WTC11 (cell line): ENCODE data around the gene DHX30. TPM values are rescaled to one million over a fixed set of nuclear protein-coding genes. Genes with fewer than 3 reads are reported as not detected.

Experiments
- ATAC-seq: fragments of 200-7000 bp; cut with Tn5 transposase; 2 replicates; pipeline ENCODE4 v1.10.0; 2021; ENCODE audit warnings: mild to moderate bottlenecking, moderate library complexity
- CTCF ChIA-PET: fragments of 300-600 bp; sonication (Branson Sonifier 250); formaldehyde crosslinking; loops from one replicate; lab custom pipeline; 2021; ENCODE audit warnings: antibody characterized with exemption; lab: Charles Lee
- POLR2A ChIA-PET: fragments of 350-600 bp; sonication (Branson Sonifier 250); formaldehyde crosslinking; loops from one replicate; lab custom pipeline; 2021; ENCODE audit warnings: antibody characterized with exemption; lab: Charles Lee
- DNase-seq: peaks from one replicate; pipeline ENCODE4 v3.0.0; 2021; ENCODE audit warnings: low spot score
- H3K27ac Mint-ChIP-seq: 2 replicates; pipeline ENCODE4 v1.8.0; 2021; ENCODE audit warnings: mixed read lengths
- H3K27me3 Mint-ChIP-seq: 2 replicates; pipeline ENCODE4 v1.8.0; 2021; ENCODE audit warnings: low read depth, mild to moderate bottlenecking, moderate library complexity, mixed read lengths
- H3K36me3 Mint-ChIP-seq: 2 replicates; pipeline ENCODE4 v1.8.0; 2021; ENCODE audit warnings: mixed read lengths
- H3K4me1 Mint-ChIP-seq: 2 replicates; pipeline ENCODE4 v1.8.0; 2022; ENCODE audit warnings: mixed read lengths
- H3K4me3 Mint-ChIP-seq: 2 replicates; pipeline ENCODE4 v1.8.0; 2021; ENCODE audit warnings: mild to moderate bottlenecking, moderate library complexity, mixed read lengths
- H3K9me3 Mint-ChIP-seq: 2 replicates; pipeline ENCODE4 v1.8.0; 2021; ENCODE audit warnings: mixed read lengths
- ARID4B ChIP-seq: sonication (generic); formaldehyde crosslinking; IDR thresholded peaks from 2 replicates; pipeline ENCODE4 v1.8.0; 2023; ENCODE audit warnings: missing genetic modification reagents, mild to moderate bottlenecking, borderline replicate concordance
- ATF3 ChIP-seq: sonication (generic); formaldehyde crosslinking; conservative IDR thresholded peaks from 2 replicates; pipeline ENCODE4 v1.8.1; 2022; ENCODE audit warnings: mild to moderate bottlenecking, missing genetic modification reagents
- CBFB ChIP-seq: sonication (generic); formaldehyde crosslinking; IDR thresholded peaks from 2 replicates; pipeline ENCODE4 v1.8.1; 2022; ENCODE audit warnings: mild to moderate bottlenecking, low read depth, missing genetic modification reagents
- CREB1 ChIP-seq: sonication (generic); formaldehyde crosslinking; IDR thresholded peaks from 2 replicates; pipeline ENCODE4 v1.8.0; 2023; ENCODE audit warnings: mild to moderate bottlenecking, missing genetic modification reagents
- ESRRA ChIP-seq: sonication (generic); formaldehyde crosslinking; IDR thresholded peaks from 2 replicates; pipeline ENCODE4 v1.8.1; 2022; ENCODE audit warnings: mild to moderate bottlenecking, missing genetic modification reagents, borderline replicate concordance
- GABPB1 ChIP-seq: sonication (generic); formaldehyde crosslinking; IDR thresholded peaks from 2 replicates; pipeline ENCODE4 v1.8.1; 2023; ENCODE audit warnings: mild to moderate bottlenecking, missing genetic modification reagents
- HMGA2 ChIP-seq: fragments of 250-450 bp; sonication (Bioruptor Pico); IDR thresholded peaks from 2 replicates; pipeline ENCODE4 v1.4.0; 2021; ENCODE audit warnings: mild to moderate bottlenecking, moderate library complexity
- SOX15 ChIP-seq: fragments of 250-450 bp; sonication (Bioruptor Pico); IDR thresholded peaks from 2 replicates; pipeline ENCODE4 v1.9.0; 2021; ENCODE audit warnings: mild to moderate bottlenecking
- TCF7 ChIP-seq: sonication (generic); formaldehyde crosslinking; IDR thresholded peaks from 2 replicates; pipeline ENCODE4 v1.8.0; 2022; ENCODE audit warnings: mild to moderate bottlenecking, low read depth, missing genetic modification reagents, moderate library complexity
- TEAD1 ChIP-seq: sonication (generic); formaldehyde crosslinking; IDR thresholded peaks from 2 replicates; pipeline ENCODE4 v1.8.0; 2022; ENCODE audit warnings: mild to moderate bottlenecking, missing genetic modification reagents
- ZNF121 ChIP-seq: sonication (generic); formaldehyde crosslinking; IDR thresholded peaks from 2 replicates; pipeline ENCODE4 v1.8.0; 2023; ENCODE audit warnings: missing genetic modification reagents
- ZNF138 ChIP-seq: sonication (generic); formaldehyde crosslinking; conservative IDR thresholded peaks from 2 replicates; pipeline ENCODE4 v1.8.1; 2022; ENCODE audit warnings: mild to moderate bottlenecking, moderate library complexity, missing genetic modification reagents
- ZNF263 ChIP-seq: sonication (generic); formaldehyde crosslinking; IDR thresholded peaks from 2 replicates; pipeline ENCODE4 v1.8.1; 2022; ENCODE audit warnings: low read depth, mild to moderate bottlenecking, moderate library complexity, missing genetic modification reagents
- total RNA-seq: library from RNA; stranded (reverse); gene quantifications from 3 replicates; pipeline ENCODE4 v1.2.3, GENCODE V29; 2021
- TF ChIP-seq, protein P1 (sequence below): sonication (generic); formaldehyde crosslinking; IDR thresholded peaks from 2 replicates; pipeline ENCODE4 v1.8.1; 2023; ENCODE audit warnings: mild to moderate bottlenecking, missing genetic modification reagents, borderline replicate concordance
- TF ChIP-seq, protein P2 (sequence below): sonication (generic); formaldehyde crosslinking; IDR thresholded peaks from 2 replicates; pipeline ENCODE4 v1.8.1; 2023; ENCODE audit warnings: mild to moderate bottlenecking, moderate library complexity, missing genetic modification reagents
- TF ChIP-seq, protein P3 (sequence below): fragments of 250-450 bp; sonication (Bioruptor Pico); conservative IDR thresholded peaks from 2 replicates; pipeline ENCODE4 v1.9.0; 2021; ENCODE audit warnings: mild to moderate bottlenecking
- TF ChIP-seq, protein P4 (sequence below): fragments of 250-450 bp; sonication (Bioruptor Pico); IDR thresholded peaks from 2 replicates; pipeline ENCODE4 v1.9.0; 2021; ENCODE audit warnings: moderate library complexity, mild to moderate bottlenecking, inconsistent platforms, borderline replicate concordance

The DHX30 gene
- total RNA-seq, 1 experiment from 2014 or later: 98.1 TPM

DNA sequence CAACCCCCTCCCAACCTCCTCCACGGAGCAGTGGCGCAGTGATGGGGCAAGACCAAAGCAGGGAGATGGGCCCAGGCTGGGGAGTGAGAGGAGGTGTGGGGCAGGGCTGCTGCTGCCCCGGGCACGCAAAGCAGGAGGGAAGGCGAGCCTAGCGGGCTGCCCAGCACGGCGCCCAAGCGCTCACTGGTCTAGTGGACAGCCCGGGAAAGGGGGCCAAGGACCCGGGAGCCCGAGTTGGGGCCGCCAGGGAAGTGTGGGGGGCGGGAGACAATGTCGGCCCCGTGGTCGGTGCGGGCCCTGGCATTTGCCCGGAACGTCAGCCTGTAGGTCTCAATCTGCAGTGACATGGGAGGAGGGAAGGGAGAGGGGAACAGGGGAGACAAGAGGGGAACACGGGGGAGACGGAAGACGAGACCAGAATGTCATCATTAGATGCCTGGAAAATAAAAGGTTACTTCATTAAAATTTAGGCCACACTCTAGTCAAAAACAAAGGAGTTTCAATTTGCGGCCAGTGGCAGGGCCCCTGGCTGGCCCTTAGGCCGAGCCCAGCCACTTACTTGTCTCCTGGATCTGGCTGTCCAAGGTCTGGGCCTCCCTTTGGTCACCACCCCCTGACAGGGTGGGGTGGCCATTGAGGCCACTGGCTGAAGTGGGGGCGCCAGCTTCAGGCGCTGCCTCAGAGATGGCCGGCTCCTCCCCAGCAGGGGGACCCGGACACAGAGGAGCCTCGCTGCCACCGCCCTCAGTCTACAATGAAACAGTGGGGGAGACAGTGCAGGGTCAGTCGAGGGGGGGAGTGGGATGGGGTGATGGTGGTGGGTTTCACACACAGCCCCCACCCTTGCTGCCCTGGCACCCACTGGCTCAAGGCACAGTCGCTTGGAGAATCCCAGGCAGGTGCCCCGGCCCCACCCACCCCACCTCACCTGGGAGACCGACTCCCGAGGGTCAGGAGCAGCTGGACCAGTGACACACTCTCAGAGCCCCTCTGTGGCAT is 50.0 kb downstream of the DHX30 start (continued):
- TF ChIP-seq, protein P1, sequence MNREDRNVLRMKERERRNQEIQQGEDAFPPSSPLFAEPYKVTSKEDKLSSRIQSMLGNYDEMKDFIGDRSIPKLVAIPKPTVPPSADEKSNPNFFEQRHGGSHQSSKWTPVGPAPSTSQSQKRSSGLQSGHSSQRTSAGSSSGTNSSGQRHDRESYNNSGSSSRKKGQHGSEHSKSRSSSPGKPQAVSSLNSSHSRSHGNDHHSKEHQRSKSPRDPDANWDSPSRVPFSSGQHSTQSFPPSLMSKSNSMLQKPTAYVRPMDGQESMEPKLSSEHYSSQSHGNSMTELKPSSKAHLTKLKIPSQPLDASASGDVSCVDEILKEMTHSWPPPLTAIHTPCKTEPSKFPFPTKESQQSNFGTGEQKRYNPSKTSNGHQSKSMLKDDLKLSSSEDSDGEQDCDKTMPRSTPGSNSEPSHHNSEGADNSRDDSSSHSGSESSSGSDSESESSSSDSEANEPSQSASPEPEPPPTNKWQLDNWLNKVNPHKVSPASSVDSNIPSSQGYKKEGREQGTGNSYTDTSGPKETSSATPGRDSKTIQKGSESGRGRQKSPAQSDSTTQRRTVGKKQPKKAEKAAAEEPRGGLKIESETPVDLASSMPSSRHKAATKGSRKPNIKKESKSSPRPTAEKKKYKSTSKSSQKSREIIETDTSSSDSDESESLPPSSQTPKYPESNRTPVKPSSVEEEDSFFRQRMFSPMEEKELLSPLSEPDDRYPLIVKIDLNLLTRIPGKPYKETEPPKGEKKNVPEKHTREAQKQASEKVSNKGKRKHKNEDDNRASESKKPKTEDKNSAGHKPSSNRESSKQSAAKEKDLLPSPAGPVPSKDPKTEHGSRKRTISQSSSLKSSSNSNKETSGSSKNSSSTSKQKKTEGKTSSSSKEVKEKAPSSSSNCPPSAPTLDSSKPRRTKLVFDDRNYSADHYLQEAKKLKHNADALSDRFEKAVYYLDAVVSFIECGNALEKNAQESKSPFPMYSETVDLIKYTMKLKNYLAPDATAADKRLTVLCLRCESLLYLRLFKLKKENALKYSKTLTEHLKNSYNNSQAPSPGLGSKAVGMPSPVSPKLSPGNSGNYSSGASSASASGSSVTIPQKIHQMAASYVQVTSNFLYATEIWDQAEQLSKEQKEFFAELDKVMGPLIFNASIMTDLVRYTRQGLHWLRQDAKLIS (CRISPR knock-in tag): no peak
- no peak for TF ChIP-seq ESRRA (CRISPR knock-in tag)
- TF ChIP-seq, protein P2, sequence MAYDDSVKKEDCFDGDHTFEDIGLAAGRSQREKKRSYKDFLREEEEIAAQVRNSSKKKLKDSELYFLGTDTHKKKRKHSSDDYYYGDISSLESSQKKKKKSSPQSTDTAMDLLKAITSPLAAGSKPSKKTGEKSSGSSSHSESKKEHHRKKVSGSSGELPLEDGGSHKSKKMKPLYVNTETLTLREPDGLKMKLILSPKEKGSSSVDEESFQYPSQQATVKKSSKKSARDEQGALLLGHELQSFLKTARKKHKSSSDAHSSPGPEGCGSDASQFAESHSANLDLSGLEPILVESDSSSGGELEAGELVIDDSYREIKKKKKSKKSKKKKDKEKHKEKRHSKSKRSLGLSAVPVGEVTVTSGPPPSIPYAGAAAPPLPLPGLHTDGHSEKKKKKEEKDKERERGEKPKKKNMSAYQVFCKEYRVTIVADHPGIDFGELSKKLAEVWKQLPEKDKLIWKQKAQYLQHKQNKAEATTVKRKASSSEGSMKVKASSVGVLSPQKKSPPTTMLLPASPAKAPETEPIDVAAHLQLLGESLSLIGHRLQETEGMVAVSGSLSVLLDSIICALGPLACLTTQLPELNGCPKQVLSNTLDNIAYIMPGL (CRISPR knock-in tag): no peak
- no peak for TF ChIP-seq ARID4B (CRISPR knock-in tag)
- no peak for TF ChIP-seq SOX15 (CRISPR knock-in tag)
- no peak for TF ChIP-seq HMGA2
- TF ChIP-seq TCF7: no peak

GRCh38 chr3:47854267-47854666 is 51.3 kb downstream of the DHX30 start:
- H3K27me3 Mint-ChIP-seq: no peaks in the 10 kb centered on the region
- DNase-seq (no peak), ATAC-seq (no peak)
- H3K27ac Mint-ChIP-seq: no peak overlapping the region
- peaks cover 36% of the 10 kb centered on the region for H3K36me3 Mint-ChIP-seq
- no peaks in the 10 kb centered on the region for H3K9me3 Mint-ChIP-seq
- POLR2A ChIA-PET: no interaction called here
- TF ChIP-seq CREB1 (CRISPR knock-in tag) (no peak), CBFB (no peak)
- H3K4me3 Mint-ChIP-seq: no peak overlapping the region
- H3K4me1 Mint-ChIP-seq: no peaks in the 10 kb centered on the region
- CTCF ChIA-PET: interaction anchor here (0.6 to 2.6 kb wide), 7 partner anchors 17 to 341 kb away, joined by 3 to 12 read pairs (median 6); no protein-coding TSS in a partner anchor

DNA sequence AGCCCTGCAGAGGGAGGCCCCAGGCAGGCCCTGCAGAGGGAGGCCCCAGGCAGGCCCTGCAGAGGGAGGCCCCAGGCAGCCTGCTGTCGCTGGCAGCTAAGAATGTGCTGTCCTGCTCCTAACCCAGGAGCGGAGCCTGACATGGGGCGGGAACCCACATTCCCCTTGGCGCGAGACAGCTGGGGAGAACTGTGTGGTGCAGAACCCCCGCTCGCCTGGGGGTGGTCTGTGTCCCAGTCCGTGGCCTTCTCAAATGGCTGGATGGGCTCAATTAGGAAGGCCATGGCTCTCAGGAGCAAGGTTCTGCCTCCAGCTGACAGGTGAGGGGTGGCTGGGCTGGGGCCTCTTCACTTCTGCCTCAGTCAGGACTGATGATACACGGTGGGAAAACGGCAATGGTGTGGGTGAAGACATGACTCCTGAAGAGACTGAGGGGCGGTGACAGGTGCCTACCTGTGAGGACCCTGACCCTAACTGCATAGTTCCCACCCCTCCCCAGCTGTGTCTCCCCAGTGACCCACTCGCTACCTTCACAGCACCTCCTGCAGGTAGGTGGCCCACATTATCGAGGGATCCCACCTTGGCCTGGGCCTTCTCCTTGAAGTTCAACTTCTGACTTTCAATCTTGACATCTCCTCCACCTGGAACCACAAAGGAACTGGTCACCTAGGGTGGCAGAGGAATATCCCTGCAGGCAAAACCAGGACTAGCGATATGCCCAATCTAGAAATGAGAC is 52.0 kb downstream of the DHX30 start:
- ChIA-PET CTCF (interaction anchor here (0.6 to 2.6 kb wide), 6 partner anchors 17 to 340 kb away, joined by 3 to 12 read pairs (median 8); no protein-coding TSS in a partner anchor), POLR2A (no interaction called here)
- Mint-ChIP-seq H3K4me1 (no peaks in the 10 kb centered on the region), H3K36me3 (peaks cover 30% of the 10 kb centered on the region), H3K9me3 (no peaks in the 10 kb centered on the region), H3K27ac (no peak overlapping the region), H3K27me3 (no peaks in the 10 kb centered on the region), H3K4me3 (no peak overlapping the region)
- ATAC-seq (no peak), DNase-seq (no peak)
- TF ChIP-seq GABPB1 (no peak), ATF3 (no peak), ZNF121 (CRISPR knock-in tag) (no peak), ZNF138 (CRISPR knock-in tag) (no peak), HMGA2 (no peak), ZNF263 (CRISPR knock-in tag) (no peak), TEAD1 (CRISPR knock-in tag) (no peak)
- TF ChIP-seq, protein P3, sequence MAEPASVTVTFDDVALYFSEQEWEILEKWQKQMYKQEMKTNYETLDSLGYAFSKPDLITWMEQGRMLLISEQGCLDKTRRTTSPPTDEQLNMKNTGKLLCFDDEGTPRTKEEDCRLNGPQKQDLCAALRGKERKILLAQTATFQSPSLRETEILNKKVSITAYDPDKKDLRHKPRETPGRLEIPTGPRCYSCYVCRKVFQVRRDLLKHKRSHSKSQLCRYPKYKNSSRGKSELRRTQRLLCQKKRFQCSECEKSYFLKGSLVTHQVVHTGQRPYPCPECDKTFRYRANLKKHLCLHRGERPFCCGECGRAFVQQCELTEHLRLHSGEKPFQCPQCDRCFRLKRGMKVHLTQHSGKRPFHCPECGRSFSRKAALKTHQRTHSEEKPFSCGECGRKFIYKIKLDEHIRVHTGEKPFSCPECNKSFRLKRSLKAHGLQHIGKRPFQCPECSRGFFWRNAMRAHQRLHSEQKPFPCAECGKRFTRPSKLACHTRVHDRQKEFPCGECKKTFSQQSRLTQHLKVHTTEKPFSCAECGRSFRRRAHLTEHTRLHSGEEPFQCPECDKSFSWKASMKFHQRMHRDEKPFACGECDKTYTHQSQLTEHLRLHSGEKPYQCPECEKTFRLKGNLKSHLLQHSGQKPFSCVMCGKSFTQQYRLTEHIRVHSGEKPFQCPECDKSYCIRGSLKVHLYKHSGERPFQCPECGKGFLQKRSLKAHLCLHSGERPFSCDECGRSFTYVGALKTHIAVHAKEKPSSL (CRISPR knock-in tag): no peak
- TF ChIP-seq, protein P4, sequence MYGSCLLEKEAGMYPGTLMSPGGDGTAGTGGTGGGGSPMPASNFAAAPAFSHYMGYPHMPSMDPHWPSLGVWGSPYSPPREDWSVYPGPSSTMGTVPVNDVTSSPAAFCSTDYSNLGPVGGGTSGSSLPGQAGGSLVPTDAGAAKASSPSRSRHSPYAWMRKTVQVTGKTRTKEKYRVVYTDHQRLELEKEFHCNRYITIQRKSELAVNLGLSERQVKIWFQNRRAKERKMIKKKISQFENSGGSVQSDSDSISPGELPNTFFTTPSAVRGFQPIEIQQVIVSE (CRISPR knock-in tag): no peak
